NOMO-1 treated with DMSO at 0.1 percent for 48 hours (cell line): ENCODE measurements around the gene CTXN3.
"Not testable (repeated sequence)": the region's sequence is repeated elsewhere in the genome, so short reads cannot be mapped to it uniquely, and the experiment has no call there.

Experiments used
- DNase-seq: peaks from one replicate; lab custom pipeline; 2025; ENCODE audit not compliant: unreplicated experiment; lab: John Stamatoyannopoulos, UW

The CTXN3 gene

DNA sequence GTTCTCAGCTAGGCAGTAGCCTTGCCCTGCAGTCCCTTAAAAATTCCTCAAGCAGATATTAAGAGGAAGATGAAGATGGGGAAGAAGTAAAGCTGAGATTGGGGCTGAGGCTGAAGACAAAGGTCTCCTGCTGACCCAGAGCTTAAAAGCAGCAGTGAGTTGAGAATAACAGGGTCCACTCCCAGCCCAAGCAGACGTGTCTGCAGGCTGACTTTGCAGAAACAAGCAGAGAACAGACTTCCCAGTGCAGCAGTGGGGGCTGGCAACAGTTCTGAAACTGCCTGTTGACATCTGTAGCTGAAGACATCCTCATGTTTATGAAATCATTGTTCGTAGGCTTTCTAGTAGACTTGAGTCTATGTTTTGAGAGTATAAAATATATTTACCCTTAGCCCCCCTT, 1.1 kb downstream of the CTXN3 start:
- DNase-seq: no peak

GRCh38 chr5:127650649-127651048, 1.8 kb downstream of the CTXN3 start:
- no peak for DNase-seq

DNA sequence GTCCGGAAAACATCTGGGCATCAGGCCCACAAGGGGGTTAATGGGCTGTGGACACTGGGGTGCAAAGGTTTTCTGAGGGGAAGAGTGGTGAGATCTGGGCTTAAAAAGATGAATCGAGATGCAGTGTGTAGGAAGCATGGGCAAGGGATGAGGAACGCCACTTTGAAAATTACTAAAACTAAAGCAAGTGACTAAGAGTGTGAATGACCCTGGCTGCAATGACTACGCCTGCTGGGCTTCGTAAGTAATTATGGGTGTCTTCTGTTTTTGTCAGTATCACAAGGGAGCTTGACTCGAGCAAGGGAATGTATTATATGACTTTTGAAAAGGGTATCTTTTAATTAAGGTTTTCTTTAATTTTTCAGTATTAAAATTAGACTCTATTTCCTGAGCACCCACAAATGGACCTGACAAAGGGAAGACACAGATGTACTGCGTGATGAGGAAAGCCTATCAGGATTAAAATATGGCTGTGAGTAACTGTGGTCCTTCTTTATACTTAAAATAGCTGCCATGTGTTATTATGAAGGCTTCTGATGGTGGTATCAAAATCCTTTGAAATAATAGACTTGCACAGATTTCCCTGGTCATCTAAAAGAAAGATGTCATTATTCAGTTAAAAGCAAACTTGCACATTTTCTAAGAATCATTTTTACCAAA, 4.2 kb downstream of the CTXN3 start:
- DNase-seq: no peak

DNA sequence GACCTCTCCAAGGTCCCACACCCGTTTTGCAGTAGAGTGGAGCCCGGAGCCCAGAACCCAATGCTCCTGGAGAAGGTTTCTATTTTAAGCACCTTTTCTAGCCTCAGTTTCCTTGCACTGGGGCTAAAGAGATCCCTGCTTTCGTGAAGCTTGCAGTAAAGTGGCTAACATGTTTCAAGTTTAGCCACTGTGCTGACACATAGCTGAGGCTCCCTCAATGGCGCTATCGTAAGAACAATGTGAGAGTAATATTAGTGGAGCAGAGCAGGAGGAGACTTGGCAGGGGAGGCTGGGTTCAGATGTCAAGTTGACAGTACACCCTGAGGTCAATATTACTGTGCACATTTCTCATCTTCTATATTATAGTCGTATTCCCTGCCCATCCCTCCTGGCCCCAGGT, 7.9 kb downstream of the CTXN3 start:
- no peak for DNase-seq

- no peak for DNase-seq
Measured at GRCh38 chr5:127660047-127660733, 11.3 kb downstream of the CTXN3 start.

- no peak for DNase-seq
Measured at GRCh38 chr5:127664093-127664492, 15.2 kb downstream of the CTXN3 start.

GRCh38 chr5:127665641-127666040, 16.8 kb downstream of the CTXN3 start:
- DNase-seq: no peak

DNA sequence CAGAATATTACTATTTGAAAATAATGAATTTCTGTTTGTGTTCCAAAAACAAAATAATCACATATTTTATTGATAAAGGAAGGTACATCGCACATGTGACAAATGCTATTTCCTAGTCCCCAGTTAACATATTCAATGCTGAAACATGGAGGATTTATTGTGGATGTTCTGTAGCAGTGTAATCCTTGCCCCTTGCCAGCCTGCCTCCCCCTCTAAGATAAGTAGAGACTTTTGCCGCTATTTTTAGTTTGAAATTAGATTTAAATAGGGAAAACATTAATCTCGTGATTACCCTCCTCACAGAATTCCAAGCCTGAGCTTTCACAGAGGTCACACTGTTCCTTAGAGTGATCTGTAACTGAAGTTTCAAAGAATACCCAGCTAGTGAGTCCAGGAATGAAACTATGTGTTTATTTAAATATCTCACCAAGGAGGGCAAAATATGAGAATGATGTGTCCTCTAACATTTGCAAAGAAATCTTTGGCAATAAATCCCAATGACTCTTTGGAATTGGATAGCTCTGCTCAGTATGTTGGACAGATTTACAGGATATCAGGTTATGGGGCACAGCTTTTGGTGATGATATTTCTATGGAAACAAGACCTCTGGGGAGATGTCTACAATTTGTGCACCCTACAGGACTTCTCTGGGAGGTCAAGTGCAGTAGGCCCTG, 17.3 kb downstream of the CTXN3 start:
- no peak for DNase-seq

DNA sequence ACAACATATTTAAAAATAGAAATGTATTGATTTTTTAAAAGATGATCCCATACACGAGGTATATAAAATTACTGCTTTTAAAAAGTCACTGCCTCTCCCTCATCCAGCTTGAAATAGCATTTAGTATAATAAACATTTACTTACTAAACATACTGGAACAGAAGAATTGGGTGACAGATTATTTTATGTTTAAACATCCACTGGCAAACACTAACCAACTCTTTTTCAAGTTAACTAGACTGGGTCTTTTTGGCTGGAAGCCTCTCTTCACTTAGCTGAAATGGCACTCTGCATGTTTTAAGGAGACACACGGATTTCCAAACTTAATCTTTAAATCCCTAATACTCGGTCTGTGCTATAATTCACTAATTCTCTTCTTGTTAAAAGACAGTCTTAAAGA, 19.0 kb downstream of the CTXN3 start:
- no peak for DNase-seq

- no peak for DNase-seq
Measured at GRCh38 chr5:127671218-127671617, 22.3 kb downstream of the CTXN3 start.

DNA sequence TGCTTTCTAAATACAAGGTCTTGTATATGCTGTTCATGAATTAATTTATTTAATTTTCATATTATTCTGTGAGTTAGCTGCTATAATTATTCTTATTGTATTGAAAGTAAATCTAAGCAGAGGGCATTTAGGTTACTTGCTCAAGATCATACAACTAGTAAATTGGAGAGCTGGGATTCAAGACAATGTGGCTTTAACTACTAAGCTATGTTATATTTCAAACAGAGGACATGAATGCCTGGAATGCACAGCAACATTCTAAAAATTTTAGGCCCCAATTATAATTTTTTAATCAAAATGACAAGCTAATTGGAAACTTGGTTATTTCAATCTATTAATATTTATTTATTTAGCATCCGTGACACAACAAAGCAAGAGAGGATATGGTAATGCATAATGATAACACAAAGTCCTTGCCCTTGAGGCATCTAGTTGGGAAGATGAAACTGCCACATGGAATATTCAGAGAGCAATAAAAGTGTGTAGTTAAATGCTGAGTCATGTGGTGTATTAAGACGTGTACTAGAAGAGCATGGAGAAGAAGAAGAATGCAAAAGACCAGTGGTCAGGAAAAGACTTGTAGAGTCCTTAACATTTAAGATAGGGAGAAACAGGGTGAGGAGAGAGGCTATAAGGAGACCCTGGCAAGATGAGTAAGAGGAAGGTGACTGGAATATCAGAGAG, 24.4 kb downstream of the CTXN3 start:
- no peak for DNase-seq

- DNase-seq: not testable (repeated sequence)
Measured at GRCh38 chr5:127676951-127677350, 28.1 kb downstream of the CTXN3 start.

DNA sequence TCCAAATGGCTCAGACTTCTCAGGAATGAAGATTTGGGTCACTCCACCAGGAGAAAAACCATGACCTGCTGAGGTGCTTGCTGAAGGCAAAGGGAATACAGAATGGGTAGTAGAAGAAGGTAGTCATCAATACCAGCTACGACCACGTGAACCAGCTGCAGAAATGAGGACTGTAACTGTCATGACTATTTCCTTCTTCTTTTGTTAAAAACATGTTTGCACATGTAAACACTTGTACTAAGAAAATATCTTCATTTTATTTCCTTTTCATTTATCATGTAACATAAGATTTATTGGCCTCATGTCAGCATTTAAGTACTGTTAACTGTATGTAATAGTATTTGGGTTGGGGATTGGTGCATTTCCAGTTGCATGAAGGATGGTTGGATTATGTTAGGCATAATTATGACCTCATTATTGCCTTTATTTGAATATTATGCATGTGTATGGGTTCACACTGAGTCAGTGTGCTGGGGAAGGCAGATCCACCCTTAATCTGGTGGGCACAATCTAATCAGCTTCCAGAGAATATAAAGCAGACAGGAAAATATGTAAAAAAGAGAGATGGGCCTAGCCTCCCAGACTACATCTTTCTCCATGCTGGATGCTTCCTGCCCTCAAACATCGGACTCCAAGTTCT, 30.9 kb downstream of the CTXN3 start:
- DNase-seq: not testable (repeated sequence)

DNA sequence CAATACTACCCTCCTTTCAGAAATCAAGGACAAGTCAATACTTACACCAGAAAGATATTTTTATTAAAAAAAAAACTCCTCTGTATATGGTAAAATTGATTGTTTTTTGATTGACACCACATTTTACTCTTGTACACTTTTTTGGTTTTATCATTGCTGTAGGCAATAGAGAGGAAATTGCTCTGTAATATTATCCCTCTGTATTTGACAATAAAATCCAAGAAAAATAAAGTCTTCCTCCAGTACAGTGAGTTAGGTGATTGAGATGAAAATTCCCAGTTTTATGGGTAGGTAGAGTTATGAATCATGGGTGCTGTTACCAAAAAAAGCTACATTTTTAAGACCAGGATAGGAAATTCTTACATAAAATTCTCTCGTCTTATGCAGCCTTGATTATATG, 31.7 kb downstream of the CTXN3 start:
- no peak for DNase-seq

GRCh38 chr5:127683008-127683407, 34.1 kb downstream of the CTXN3 start:
- DNase-seq: no peak

DNA sequence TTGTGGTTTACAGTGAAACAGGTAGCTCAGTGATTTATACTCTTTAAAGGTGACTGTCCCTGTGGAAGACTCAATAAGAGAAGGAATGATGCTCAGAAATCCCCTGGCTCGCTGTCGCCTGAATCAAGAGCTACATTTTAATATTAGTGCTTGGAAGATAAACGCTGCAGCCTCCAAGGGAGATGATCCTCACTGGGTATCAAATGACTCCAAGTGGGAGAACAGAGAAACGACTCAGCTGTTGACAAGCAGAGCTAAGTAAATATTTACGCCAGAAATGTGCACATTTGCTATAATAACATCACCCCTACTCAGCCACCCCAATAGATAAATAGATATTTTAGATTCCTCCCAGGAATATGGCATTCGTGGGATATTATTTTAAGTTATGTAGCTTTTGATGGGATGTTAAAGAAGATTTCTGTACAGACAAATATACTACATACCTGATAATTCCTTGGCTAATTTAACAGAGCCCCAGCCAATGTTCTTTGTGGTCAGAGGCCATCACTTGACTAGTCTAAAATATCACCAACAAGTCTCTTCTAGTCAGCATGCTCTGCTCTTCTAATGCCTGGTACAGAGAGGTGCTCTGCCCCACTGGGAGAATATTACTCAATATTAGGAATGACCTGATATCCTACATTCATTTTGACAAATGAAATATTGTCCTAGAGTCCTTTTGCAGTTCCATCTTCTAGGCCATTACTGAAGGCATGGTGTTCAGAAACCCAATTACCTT, 36.0 kb downstream of the CTXN3 start:
- DNase-seq: no peak

DNA sequence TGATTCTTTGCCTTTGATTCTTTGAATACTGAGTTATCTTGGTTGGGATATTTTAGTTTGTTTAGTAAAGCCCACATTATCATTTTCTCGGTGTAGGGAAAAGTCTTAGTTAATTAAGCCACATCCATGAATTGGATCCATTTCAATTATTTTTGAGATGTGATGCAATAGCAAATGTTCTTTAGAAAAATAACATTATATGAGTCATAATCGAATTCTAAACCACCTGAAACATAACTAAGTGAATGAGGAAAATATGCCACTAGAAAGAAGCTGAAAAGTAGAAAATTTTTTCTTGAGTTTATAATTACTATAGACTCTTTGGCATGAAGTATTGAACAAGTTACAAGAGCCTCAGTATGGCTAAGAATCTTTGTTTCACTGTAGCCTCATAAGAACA, 36.8 kb downstream of the CTXN3 start:
- DNase-seq: no peak

GRCh38 chr5:127686424-127686823, 37.5 kb downstream of the CTXN3 start:
- no peak for DNase-seq

GRCh38 chr5:127694518-127695171, 45.8 kb downstream of the CTXN3 start:
- DNase-seq: no peak

DNA sequence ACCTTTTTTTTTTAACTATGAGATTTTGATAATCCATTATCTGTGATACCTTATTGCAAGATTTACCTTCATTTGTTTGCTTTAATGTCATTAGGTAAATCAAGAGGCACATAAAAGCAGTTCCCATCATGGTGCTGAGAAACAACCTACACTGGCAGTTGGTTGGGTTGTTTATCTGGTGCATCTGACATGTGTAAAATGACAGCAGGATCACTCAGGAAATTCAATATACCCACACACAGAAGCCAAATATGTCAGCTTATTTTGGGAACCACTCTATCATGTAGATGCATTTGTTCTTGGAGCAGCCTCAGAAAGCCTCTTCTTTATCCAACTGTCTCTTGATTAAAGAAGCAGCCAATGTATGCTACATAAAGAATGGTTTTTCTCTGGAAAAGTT, 46.5 kb downstream of the CTXN3 start:
- DNase-seq: no peak
